OCI-LY7 (cell line): ENCODE measurements around the gene POLR2I. TPM values are rescaled to one million over a fixed set of nuclear protein-coding genes. Genes with fewer than 3 reads are reported as not detected.
A peak's percentile ranks its signal among the peaks of the same experiment; 100 is the strongest.

Experiments
- BruUV-seq: library from RNA; stranded (reverse); fragments of 400-500 nt; replicated peaks from 2 replicates; lab custom pipeline; 2021; lab: Mats Ljungman, UMichigan
- CTCF ChIA-PET: fragments of 300-600 bp; sonication (Branson Sonifier 250); formaldehyde crosslinking; loops from one replicate; lab custom pipeline; 2022; ENCODE audit warnings: antibody characterized with exemption; ENCODE audit not compliant: unreplicated experiment; lab: Charles Lee
- POLR2A ChIA-PET: fragments of 300-600 bp; sonication (Branson Sonifier 250); formaldehyde crosslinking; loops from one replicate; lab custom pipeline; 2022; ENCODE audit warnings: antibody characterized with exemption; lab: Charles Lee
- DNase-seq: peaks from one replicate; pipeline ENCODE4 v3.0.0-alpha.2; 2015; ENCODE audit warnings: low spot score
- H2AFZ ChIP-seq: fragments of 200-600 bp; sonication (generic), shearing (Covaris generic); 2 replicates; pipeline ENCODE4 v1.6.1; 2014; ENCODE audit warnings: mild to moderate bottlenecking, antibody characterized with exemption, low read length, moderate library complexity
- H3K27ac ChIP-seq: fragments of 200-600 bp; sonication (generic); 2 replicates; pipeline ENCODE4 v1.5.1; 2014; ENCODE audit warnings: mixed run types, low read depth, mild to moderate bottlenecking, moderate library complexity, low read length, inconsistent platforms; ENCODE audit not compliant: poor library complexity, severe bottlenecking
- H3K36me3 ChIP-seq: fragments of 200-600 bp; sonication (generic); 2 replicates; pipeline ENCODE4 v1.6.1; 2014; ENCODE audit warnings: mild to moderate bottlenecking, antibody characterized with exemption, low read length, moderate library complexity, mixed read lengths; ENCODE audit not compliant: insufficient read depth
- H3K4me1 ChIP-seq: fragments of 200-600 bp; sonication (generic); 2 replicates; pipeline ENCODE4 v1.5.1; 2014; ENCODE audit warnings: mild to moderate bottlenecking, low read length; ENCODE audit not compliant: insufficient read depth, poor library complexity, severe bottlenecking
- H3K4me2 ChIP-seq: fragments of 200-600 bp; sonication (generic); 2 replicates; pipeline ENCODE4 v1.6.1; 2014; ENCODE audit warnings: mild to moderate bottlenecking, low read length
- H3K4me3 ChIP-seq: fragments of 200-600 bp; sonication (generic); 2 replicates; pipeline ENCODE4 v1.5.1; 2014; ENCODE audit warnings: mild to moderate bottlenecking, low read depth, low read length; ENCODE audit not compliant: poor library complexity, severe bottlenecking
- H3K79me2 ChIP-seq: fragments of 200-600 bp; sonication (generic); 2 replicates; pipeline ENCODE4 v1.6.1; 2016; ENCODE audit warnings: low read depth, mild to moderate bottlenecking, low read length, moderate library complexity, mixed read lengths; ENCODE audit not compliant: insufficient read depth
- H3K9me2 ChIP-seq: fragments of 200-600 bp; sonication (generic); 2 replicates; pipeline ENCODE4 v1.6.1; 2016; ENCODE audit warnings: mild to moderate bottlenecking, low read length, mixed read lengths; ENCODE audit not compliant: insufficient read depth
- H3K9me3 ChIP-seq: fragments of 200-600 bp; sonication (generic); 2 replicates; pipeline ENCODE4 v1.6.1; 2014; ENCODE audit warnings: mild to moderate bottlenecking, mixed run types, low read length, mixed read lengths
- H4K20me1 ChIP-seq: fragments of 200-600 bp; sonication (generic); 2 replicates; pipeline ENCODE4 v1.6.1; 2014; ENCODE audit warnings: mild to moderate bottlenecking, antibody characterized with exemption, low read length, moderate library complexity, mixed read lengths; ENCODE audit not compliant: insufficient read depth
- CTCF ChIP-seq: fragments of 200-600 bp; sonication (generic); conservative IDR thresholded peaks from 2 replicates; pipeline ENCODE4 v1.5.1; 2014; ENCODE audit warnings: mild to moderate bottlenecking, antibody characterized with exemption, low read length, moderate library complexity, mixed read lengths
- EZH2phosphoT487 ChIP-seq: fragments of 200-600 bp; sonication (generic); IDR thresholded peaks from 2 replicates; pipeline ENCODE4 v1.6.1; 2018; ENCODE audit warnings: low read depth, borderline replicate concordance, mild to moderate bottlenecking, mixed run types, antibody characterized with exemption, low read length, moderate library complexity, mixed read lengths
- intact Hi-C: fragments of 100-400 bp; cut with micrococcal nuclease; formaldehyde crosslinking; loops from one replicate; pipeline ENCODE4 v1.10.0; 2022; ENCODE audit not compliant: unreplicated experiment
- total RNA-seq, 2 experiments: library from RNA; depleted of rRNA in 1 of 2; stranded (reverse); fragments of >200 nt in 1 of 2; shearing (Covaris generic) in 1 of 2; gene quantifications; 2 replicates each; pipeline ENCODE4 v1.2.3, GENCODE V29; 2014 to 2022

The POLR2I gene
- total RNA-seq, 2 experiments from 2014 or later: 78.6 to 151 TPM

GRCh38 chr19:36110487-36111199, 4.0 kb downstream of the POLR2I start, which contains the start of gene OVOL3:
Gene OVOL3, plus strand, starts transcription at chr19:36111143. Its CDS starts 60 bp downstream, at chr19:36111203.
- Histone ChIP-seq H2AFZ (no peak within 1 kb of the TSS), H3K4me3 (no peak within 1 kb of the TSS), H3K9me2 (no peaks in the 10 kb centered on the region), H3K4me1 (peaks cover 19% of the 10 kb centered on the region), H3K27ac (no peak within 1 kb of the TSS), H3K79me2 (peaks cover 9% of the 10 kb centered on the region; the same call in 1 of the 2 replicates), H3K36me3 (peaks cover 39% of the 10 kb centered on the region), H4K20me1 (no peaks in the 10 kb centered on the region), H3K4me2 (peak within 1 kb of the TSS; percentile 25; the same call in 1 of the 2 replicates), H3K9me3 (no peaks in the 10 kb centered on the region)
- CTCF ChIA-PET: no interaction called here
- peak; percentile 9 for DNase-seq
- BruUV-seq: no TSS peak
- no peak for TF ChIP-seq CTCF
- TF ChIP-seq EZH2phosphoT487: no peak
- intact Hi-C loops: no loop called here
- POLR2A ChIA-PET: no interaction called here

- no peak for TF ChIP-seq CTCF
- TF ChIP-seq EZH2phosphoT487: no peak
- Histone ChIP-seq H3K9me2 (no peaks in the 10 kb centered on the region), H3K36me3 (peaks cover 59% of the 10 kb centered on the region), H3K9me3 (no peaks in the 10 kb centered on the region), H3K4me2 (no peak overlapping the region), H3K27ac (no peak overlapping the region), H3K4me1 (peaks cover 16% of the 10 kb centered on the region), H3K79me2 (peaks cover 2% of the 10 kb centered on the region; the same call in 1 of the 2 replicates), H2AFZ (no peak overlapping the region), H4K20me1 (no peaks in the 10 kb centered on the region), H3K4me3 (no peak overlapping the region)
- no peak for DNase-seq
- intact Hi-C loops: no loop called here
- ChIA-PET CTCF (no interaction called here), POLR2A (interaction anchor here (0.6 kb wide), 1 partner anchor 140 kb away, joined by 3 read pairs; no protein-coding TSS in a partner anchor)
- BruUV-seq: no TSS peak
Observed at GRCh38 chr19:36108684-36109083, 6.0 kb downstream of the POLR2I start.

- ChIA-PET POLR2A (no interaction called here), CTCF (no interaction called here)
- Histone ChIP-seq H3K4me3 (no peak overlapping the region), H3K36me3 (peaks cover 63% of the 10 kb centered on the region), H3K4me2 (no peak overlapping the region), H3K9me3 (no peaks in the 10 kb centered on the region), H3K79me2 (no peaks in the 10 kb centered on the region), H2AFZ (no peak overlapping the region), H4K20me1 (no peaks in the 10 kb centered on the region), H3K9me2 (no peaks in the 10 kb centered on the region), H3K4me1 (peaks cover 10% of the 10 kb centered on the region), H3K27ac (no peak overlapping the region)
- no TSS peak for BruUV-seq
- intact Hi-C loops: no loop called here
- DNase-seq: no peak
- TF ChIP-seq CTCF (no peak), EZH2phosphoT487 (no peak)
Observed at GRCh38 chr19:36106991-36107390, 7.7 kb downstream of the POLR2I start.
